ENCODE measurements around the gene SLC1A7. TPM values are rescaled to one million over a fixed set of nuclear protein-coding genes. Genes with fewer than 3 reads are reported as not detected.

Gene SLC1A7
- total RNA-seq, 1 donor from 2014 or later = not detected

DNA sequence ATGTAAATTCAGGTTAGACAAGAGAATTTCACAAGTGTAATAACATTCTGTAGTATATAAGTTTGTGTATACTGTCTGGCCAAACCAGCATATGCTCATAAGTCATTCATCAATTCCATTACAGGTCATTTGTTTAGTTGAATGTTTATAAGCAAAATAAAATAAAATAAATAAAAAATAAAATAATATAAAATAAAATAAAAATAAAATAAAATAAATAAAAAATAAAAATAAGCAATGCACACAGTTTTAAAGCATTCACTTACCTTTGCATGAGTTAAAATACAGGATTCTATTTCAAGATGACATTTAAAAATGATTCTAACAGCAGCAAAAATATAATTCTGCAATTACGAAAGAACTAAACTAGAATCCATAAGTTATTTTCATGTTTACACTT is 70.5 kb downstream of the SLC1A7 start:
- no peaks in the 10 kb centered on the region for H3K36me3 ChIP-seq
- H3K4me1 ChIP-seq = no peaks in the 10 kb centered on the region
- no peak overlapping the region for H3K4me3 ChIP-seq
- no peaks in the 10 kb centered on the region for H3K27me3 ChIP-seq
- DNase-seq (ENCODE audit: extremely low spot score in 2 of 2) = no peak
- H3K27ac ChIP-seq = no peak overlapping the region
- no peaks in the 10 kb centered on the region for H3K9me3 ChIP-seq
- TF ChIP-seq POLR2AphosphoS5 (IDR thresholded peaks at IDR 0.05; ENCODE audit: insufficient read depth in 1 of 2, low read depth in 1 of 2) = no peak
- TF ChIP-seq CTCF (IDR thresholded peaks at IDR 0.05) = no peak
- no peak for TF ChIP-seq POLR2A (IDR thresholded peaks at IDR 0.05)
- intact Hi-C loops (cut with DNase I) = no loop called here

DNA sequence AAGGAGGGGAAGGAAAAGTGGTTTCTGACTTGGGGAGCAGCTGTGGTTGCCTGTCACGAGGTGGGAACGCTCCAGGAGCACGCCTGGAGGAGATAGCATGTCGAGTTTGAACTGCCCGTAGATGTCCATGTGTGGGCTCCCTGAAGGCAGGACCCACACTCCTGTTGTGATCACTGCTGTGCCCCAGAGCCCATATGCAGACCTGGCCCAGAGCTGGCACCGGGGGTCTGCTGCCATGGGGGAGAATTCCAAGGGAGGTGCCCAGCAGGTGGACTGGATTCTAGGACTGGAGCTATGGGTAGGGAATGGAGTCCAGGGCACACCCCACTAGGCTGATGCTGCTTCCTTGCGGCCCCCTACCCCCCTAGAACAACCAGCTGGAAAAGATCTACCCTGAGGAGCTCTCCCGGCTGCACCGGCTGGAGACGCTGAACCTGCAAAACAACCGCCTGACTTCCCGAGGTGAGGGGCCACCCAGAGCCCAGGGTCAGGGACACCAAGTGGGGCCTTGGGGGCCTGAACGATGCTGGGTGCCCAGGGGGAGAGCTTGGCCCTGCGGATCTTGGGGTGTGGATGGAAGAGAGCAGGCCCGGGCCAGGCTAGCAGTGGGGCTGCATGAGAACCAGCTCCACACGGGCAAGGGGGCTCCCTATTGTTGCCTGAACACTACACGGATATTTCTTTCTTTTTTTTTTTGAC is 71.1 kb downstream of the SLC1A7 start:
- no peaks in the 10 kb centered on the region for H3K27me3 ChIP-seq
- no peak for TF ChIP-seq POLR2A (IDR thresholded peaks at IDR 0.05)
- no peak overlapping the region for H3K27ac ChIP-seq
- H3K36me3 ChIP-seq = no peaks in the 10 kb centered on the region
- no peaks in the 10 kb centered on the region for H3K4me1 ChIP-seq
- no peak for DNase-seq (ENCODE audit: extremely low spot score in 2 of 2)
- H3K4me3 ChIP-seq = no peak overlapping the region
- intact Hi-C loops (cut with DNase I) = no loop called here
- H3K9me3 ChIP-seq = no peaks in the 10 kb centered on the region

DNA sequence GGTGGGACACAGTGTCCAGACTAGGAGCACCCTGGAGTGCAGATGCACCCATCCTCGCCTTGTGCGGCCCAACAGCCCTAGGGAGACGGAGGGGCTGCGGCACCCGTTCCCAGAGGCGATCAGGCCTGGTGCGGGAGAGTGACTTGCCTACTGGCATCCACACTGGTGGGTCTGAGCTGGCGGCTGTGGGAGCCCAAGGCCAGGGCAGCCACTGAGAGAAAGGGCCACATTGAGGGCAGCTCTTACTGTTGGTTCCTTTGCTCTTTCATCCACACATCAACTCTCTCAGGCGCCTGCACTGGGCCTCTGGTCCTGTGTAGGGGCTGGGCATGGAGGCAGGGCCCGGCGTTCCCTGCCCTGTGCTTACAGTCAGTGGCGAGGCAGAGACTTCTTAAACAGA is 71.8 kb downstream of the SLC1A7 start:
- H3K4me3 ChIP-seq = no peak overlapping the region
- no peak overlapping the region for H3K27ac ChIP-seq
- no peaks in the 10 kb centered on the region for H3K27me3 ChIP-seq
- DNase-seq (ENCODE audit: extremely low spot score in 2 of 2) = no peak
- TF ChIP-seq POLR2A (IDR thresholded peaks at IDR 0.05) = no peak
- no peak for TF ChIP-seq POLR2AphosphoS5 (IDR thresholded peaks at IDR 0.05; ENCODE audit: insufficient read depth in 1 of 2, low read depth in 1 of 2)
- TF ChIP-seq CTCF (IDR thresholded peaks at IDR 0.05) = no peak
- no peaks in the 10 kb centered on the region for H3K9me3 ChIP-seq
- no peaks in the 10 kb centered on the region for H3K36me3 ChIP-seq
- H3K4me1 ChIP-seq = no peaks in the 10 kb centered on the region
- intact Hi-C loops (cut with DNase I) = no loop called here

- Histone ChIP-seq H3K4me3 (no peak overlapping the region), H3K9me3 (no peaks in the 10 kb centered on the region), H3K36me3 (no peaks in the 10 kb centered on the region), H3K27me3 (no peaks in the 10 kb centered on the region), H3K27ac (no peak overlapping the region), H3K4me1 (no peaks in the 10 kb centered on the region)
- TF ChIP-seq CTCF (IDR thresholded peaks at IDR 0.05) = no peak
- DNase-seq (ENCODE audit: extremely low spot score in 2 of 2) = no peak
- intact Hi-C loops (cut with DNase I) = no loop called here
Measured at GRCh38 chr1:53069663-53070327, 72.6 kb downstream of the SLC1A7 start.

DNA sequence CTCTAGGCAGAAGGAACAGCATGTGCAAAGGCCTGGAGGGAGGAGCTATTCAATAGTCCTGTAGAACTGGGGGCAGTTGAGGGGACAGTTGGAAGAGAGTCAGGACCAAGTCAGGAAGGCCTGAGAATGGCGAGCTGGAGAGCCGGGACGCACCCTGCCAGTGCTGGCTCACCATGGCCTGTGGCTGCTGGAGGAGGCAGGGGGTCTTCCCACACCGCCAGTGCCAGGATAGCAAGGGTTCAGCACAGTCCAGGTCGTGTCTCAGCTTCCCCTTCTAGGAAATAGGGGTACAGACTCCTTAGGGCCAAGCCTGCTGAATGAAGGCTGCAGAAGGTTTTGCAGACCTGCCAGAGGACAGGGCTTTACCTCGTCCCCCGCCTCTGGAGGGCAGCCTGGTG is 73.2 kb downstream of the SLC1A7 start:
- no peaks in the 10 kb centered on the region for H3K4me1 ChIP-seq
- no peak for DNase-seq (ENCODE audit: extremely low spot score in 2 of 2)
- H3K27ac ChIP-seq = no peak overlapping the region

More for the DNA sequence above, 73.2 kb downstream of the SLC1A7 start:
- Histone ChIP-seq H3K36me3 (no peaks in the 10 kb centered on the region), H3K27me3 (no peaks in the 10 kb centered on the region), H3K9me3 (no peaks in the 10 kb centered on the region), H3K4me3 (no peak overlapping the region)
- intact Hi-C loops (cut with DNase I) = no loop called here
- TF ChIP-seq POLR2AphosphoS5 (IDR thresholded peaks at IDR 0.05; ENCODE audit: insufficient read depth in 1 of 2, low read depth in 1 of 2) (no peak), CTCF (IDR thresholded peaks at IDR 0.05) (no peak), POLR2A (IDR thresholded peaks at IDR 0.05) (no peak)
